ENCODE measurements around the gene TUSC2.

GRCh38 chr3:50354186-50354764 lies 26.3 kb upstream of the TUSC2 start:
- TF ChIP-seq CTCF (conservative IDR thresholded peaks at IDR 0.05; ENCODE audit: low read length) (no peak), EZH2phosphoT487 (IDR thresholded peaks at IDR 0.05; ENCODE audit: borderline replicate concordance) (no peak)
